Esophagus squamous epithelium (tissue), 5 donors: ENCODE measurements around the gene TLE5. TPM values are rescaled to one million over a fixed set of nuclear protein-coding genes. Genes with fewer than 3 reads are reported as not detected.

Experiments
- DNase-seq: peaks from one replicate; lab custom pipeline; 2025; lab: John Stamatoyannopoulos, UW
- H3K27ac ChIP-seq, 4 donors: fragments of 200-600 bp; sonication (generic); one replicate each; pipeline ENCODE4 v1.5.1; 2016 to 2019; ENCODE audit warnings: mild to moderate bottlenecking in 1 of 4
- H3K27me3 ChIP-seq, 4 donors: fragments of 200-600 bp; sonication (generic); 1 replicate in 3 of 4; 2 replicates in 1 of 4; pipeline versions ENCODE4 v1.5.1 to v1.6.0; 2017 to 2021; ENCODE audit warnings: antibody characterized with exemption in 1 of 4
- H3K36me3 ChIP-seq, 3 donors: fragments of 200-600 bp; sonication (generic); one replicate each; pipeline ENCODE4 v1.5.1; 2016 to 2019
- H3K4me1 ChIP-seq, 3 donors: fragments of 200-600 bp; sonication (generic); one replicate each; pipeline ENCODE4 v1.5.1; 2017 to 2019
- H3K4me3 ChIP-seq, 4 donors: fragments of 200-600 bp; sonication (generic); 1 replicate in 3 of 4; 2 replicates in 1 of 4; pipeline ENCODE4 v1.5.1; 2016 to 2019; ENCODE audit warnings: mild to moderate bottlenecking in 2 of 4, moderate library complexity in 1 of 4
- H3K9me3 ChIP-seq, 3 donors: fragments of 200-600 bp; sonication (generic); one replicate each; pipeline ENCODE4 v1.5.1; 2016 to 2019
- POLR2A ChIP-seq, 4 donors: fragments of 450-650 bp; IDR thresholded peaks; one replicate each; pipeline ENCODE4 v1.6.1; 2017; ENCODE audit warnings: antibody characterized with exemption in 4 of 4, mild to moderate bottlenecking in 4 of 4, moderate library complexity in 3 of 4
- WGBS, 2 donors: methylation state at CpG; one replicate each; pipeline ENCODE4 v1.1.5; 2018; 5-methylcytosine and 5-hydroxymethylcytosine counted together
- intact Hi-C: fragments of 100-400 bp; cut with DNase I; formaldehyde crosslinking; loops from one replicate; pipeline ENCODE4 v1.15.0; 2022
- total RNA-seq, 4 donors: library from RNA; depleted of rRNA; stranded (reverse); fragments of >200 nt; gene quantifications; one replicate each; pipeline ENCODE4 v1.1.0, GENCODE V29; 2016
- TF ChIP-seq, protein P1 (sequence below), 6 experiments: fragments of 450-650 bp in 4 of 6; fragments of 200-600 bp in 2 of 6; sonication (generic) in 2 of 6; IDR thresholded peaks; one replicate each; pipeline ENCODE4 v1.5.1; 2016 to 2019; ENCODE audit warnings: antibody characterized with exemption in 6 of 6, mild to moderate bottlenecking in 4 of 6, moderate library complexity in 4 of 6
- donor health status: DM: yes; HTN: yes; CAD: no.

Gene TLE5
- total RNA-seq, 4 donors from 2014 or later = 141 to 433 (median 298) TPM

DNA sequence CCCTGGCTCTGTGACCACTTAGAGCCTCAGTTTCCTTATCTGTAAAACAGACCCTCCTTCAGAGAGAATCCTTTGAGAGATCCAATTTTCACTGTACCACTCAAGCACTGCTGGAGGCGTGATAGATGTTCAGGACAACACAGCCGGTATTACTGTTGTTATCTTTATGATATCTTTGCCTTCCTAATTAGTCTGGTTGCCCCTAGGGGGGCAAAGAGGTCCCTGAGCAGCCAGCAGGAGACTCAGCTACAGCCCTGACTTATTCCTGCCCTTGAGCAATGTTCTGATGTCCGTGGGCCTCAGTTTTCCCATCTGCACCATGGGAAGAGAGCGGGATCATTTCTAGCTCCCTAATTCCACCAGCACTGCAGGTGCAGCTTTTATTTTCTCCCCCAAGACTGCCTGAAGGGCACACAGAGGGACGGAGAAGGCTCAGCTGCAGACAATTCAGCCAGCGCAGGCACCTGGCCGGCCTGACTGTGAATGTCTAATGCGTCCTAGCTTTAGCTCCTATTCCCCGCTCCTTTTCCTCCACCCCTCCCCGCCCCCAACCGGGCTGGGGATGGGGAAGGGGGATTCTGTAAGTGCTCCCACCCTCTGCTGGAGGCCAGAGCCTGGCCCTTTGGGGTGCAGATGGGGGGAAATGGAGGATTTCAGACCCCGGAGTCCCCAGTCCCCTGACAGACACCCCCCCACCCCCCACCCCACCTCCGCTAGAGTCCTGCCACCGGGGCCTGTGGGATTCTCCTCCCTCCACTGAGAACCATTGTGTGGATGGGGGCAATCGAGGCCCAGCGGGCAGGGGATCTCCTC, 16.2 kb downstream of the TLE5 start:
- no peak for DNase-seq
- Histone ChIP-seq H3K27ac (peak overlapping the region in 3 of 4 donors; percentile 85 to 92 (median 90)), H3K4me3 (peak overlapping the region in 1 of 4 donors; percentile 70), H3K36me3 (no peaks in the 10 kb centered on the region), H3K4me1 (peaks cover 15 to 49% (median 24%) of the 10 kb centered on the region in 3 donors), H3K9me3 (no peaks in the 10 kb centered on the region), H3K27me3 (peaks cover 0 to 3% (median 0%) of the 10 kb centered on the region in 4 donors)
- intact Hi-C loops = no loop called here
- TF ChIP-seq, protein P1, sequence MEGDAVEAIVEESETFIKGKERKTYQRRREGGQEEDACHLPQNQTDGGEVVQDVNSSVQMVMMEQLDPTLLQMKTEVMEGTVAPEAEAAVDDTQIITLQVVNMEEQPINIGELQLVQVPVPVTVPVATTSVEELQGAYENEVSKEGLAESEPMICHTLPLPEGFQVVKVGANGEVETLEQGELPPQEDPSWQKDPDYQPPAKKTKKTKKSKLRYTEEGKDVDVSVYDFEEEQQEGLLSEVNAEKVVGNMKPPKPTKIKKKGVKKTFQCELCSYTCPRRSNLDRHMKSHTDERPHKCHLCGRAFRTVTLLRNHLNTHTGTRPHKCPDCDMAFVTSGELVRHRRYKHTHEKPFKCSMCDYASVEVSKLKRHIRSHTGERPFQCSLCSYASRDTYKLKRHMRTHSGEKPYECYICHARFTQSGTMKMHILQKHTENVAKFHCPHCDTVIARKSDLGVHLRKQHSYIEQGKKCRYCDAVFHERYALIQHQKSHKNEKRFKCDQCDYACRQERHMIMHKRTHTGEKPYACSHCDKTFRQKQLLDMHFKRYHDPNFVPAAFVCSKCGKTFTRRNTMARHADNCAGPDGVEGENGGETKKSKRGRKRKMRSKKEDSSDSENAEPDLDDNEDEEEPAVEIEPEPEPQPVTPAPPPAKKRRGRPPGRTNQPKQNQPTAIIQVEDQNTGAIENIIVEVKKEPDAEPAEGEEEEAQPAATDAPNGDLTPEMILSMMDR (IDR thresholded peaks at IDR 0.05) = no peak
- no peak for TF ChIP-seq POLR2A (IDR thresholded peaks at IDR 0.05)
- 25 to 57% methylated on average over 5 to 7 of the region's 16 CpGs for WGBS, 2 donors

DNA sequence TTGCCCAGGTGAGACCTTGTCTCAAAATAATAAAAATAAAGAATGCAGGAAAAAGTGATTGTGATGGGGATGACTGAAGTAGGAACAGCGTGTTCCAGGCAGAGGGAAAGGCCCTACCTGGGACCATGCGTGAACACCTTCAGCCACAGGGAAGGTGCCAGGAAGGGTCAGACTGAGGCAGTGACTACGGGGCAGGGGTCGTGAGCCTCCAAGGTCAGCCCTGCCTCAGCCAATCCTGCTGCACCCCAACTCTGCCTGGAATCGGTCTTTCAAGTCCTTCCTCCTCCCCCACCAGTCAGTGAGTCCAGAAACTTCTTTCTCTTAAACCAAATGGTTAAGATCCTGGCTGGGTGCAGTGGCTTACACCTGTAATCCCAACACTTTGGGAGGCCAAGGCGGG, 17.1 kb downstream of the TLE5 start:
- Histone ChIP-seq H3K4me3 (no peak overlapping the region), H3K27me3 (peaks cover 0 to 3% (median 0%) of the 10 kb centered on the region in 4 donors), H3K27ac (peak overlapping the region in 1 of 4 donors; percentile 90), H3K4me1 (peaks cover 13 to 42% (median 21%) of the 10 kb centered on the region in 3 donors), H3K36me3 (no peaks in the 10 kb centered on the region), H3K9me3 (no peaks in the 10 kb centered on the region)
- no peak for TF ChIP-seq POLR2A (IDR thresholded peaks at IDR 0.05)
- TF ChIP-seq, protein P1 (IDR thresholded peaks at IDR 0.05) = no peak
- intact Hi-C loops = no loop called here
- DNase-seq = no peak
- 75 to 81% methylated on average over 4 to 5 of the region's 6 CpGs for WGBS, 2 donors

DNA sequence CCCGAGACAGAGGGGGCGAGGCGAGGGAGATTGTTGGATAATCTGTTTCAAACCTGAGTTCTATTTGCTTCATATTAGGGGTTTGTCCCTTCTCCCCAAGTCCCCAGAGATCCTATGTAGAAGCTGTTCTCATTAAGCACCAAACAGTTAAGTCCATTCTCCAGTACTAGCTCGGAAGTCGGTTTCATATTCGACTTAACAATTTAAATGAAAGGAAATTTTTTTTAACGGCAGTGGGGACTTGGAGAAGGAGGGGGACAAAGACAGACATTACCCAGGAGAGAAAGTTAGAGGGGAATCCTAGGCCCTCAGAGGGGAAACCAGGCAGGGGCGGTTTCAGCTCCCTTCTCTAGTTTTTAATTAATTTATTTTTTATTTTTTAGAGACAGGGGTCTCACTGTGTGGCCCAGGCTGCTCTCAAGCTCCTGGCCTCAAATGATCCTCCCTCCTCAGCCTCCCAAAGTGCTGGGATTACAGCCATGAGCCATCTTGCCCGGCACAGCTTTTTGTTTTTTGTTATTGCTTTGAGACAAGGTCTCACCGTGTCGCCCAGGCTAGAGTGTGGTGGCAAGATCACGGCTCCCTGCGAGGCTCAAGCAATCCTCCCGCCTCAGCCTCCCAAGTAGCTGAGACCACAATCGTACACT, 19.6 kb downstream of the TLE5 start:
- no peak for TF ChIP-seq POLR2A (IDR thresholded peaks at IDR 0.05)
- TF ChIP-seq, protein P1 (IDR thresholded peaks at IDR 0.05) = no peak
- peaks cover 0 to 3% (median 0%) of the 10 kb centered on the region in 4 donors for H3K27me3 ChIP-seq
- H3K36me3 ChIP-seq = no peaks in the 10 kb centered on the region
- intact Hi-C loops = no loop called here
- peak overlapping the region in 2 of 4 donors; percentile 9 to 42 for H3K27ac ChIP-seq
- WGBS, 2 donors = 25 to 36% methylated on average over 10 to 15 of the region's 15 CpGs
- DNase-seq = no peak
- H3K4me3 ChIP-seq = peak overlapping the region in 1 of 4 donors; percentile 10
- H3K4me1 ChIP-seq = peaks cover 8 to 35% (median 16%) of the 10 kb centered on the region in 3 donors
- H3K9me3 ChIP-seq = no peaks in the 10 kb centered on the region

DNA sequence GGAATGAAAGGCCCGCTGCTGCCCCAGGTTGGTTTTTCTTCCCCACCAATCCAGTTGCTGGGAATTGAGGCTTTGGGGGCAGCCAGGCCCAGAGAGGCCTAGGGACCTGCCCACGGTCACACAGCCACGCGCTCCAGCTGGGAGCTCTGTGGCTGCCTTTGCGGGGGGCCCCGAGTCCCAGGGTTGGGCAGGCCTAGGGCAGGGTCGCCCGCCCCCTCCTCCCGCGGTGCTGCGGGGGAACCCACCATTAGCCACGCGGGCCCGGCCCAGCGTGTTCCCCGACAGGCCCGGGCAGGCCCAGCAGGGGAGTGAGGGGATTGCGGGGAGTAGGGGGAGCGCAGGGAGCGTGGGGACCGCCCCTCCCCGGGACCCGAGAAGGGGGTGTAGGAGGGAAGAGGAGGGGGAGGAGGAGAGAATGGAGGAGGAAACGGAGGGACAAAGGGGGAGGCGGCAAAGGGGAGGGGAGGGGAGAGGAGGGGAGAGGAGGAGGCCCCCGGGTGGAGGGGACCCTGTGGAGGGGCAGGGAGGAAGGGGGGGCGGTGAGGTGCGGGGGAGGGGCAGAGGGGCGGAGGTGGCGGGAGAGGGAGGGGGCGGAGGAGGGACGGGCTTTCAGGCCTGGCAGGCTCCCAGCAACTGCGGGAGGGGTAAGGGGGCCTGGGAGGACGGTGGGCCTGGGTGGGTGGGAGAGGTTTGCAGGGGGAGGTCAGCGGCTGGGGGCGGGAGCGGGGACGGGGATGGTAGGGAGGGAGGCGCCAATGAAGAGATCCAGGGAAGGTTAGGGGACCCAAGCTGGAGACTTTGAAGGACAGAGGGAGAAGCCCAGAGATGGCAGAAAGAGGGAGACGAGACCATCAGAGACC, 20.3 kb downstream of the TLE5 start:
- WGBS, 2 donors = 19 to 30% methylated on average over 6 of the region's 40 CpGs
- no peak for DNase-seq

More for the DNA sequence above, 20.3 kb downstream of the TLE5 start:
- Histone ChIP-seq H3K27ac (peak overlapping the region in 2 of 4 donors; percentile 42 to 44), H3K4me3 (peak overlapping the region in 1 of 4 donors; percentile 10), H3K9me3 (no peaks in the 10 kb centered on the region), H3K27me3 (peaks cover 0 to 3% (median 0%) of the 10 kb centered on the region in 4 donors), H3K36me3 (no peaks in the 10 kb centered on the region), H3K4me1 (peaks cover 3 to 33% (median 9%) of the 10 kb centered on the region in 3 donors)
- TF ChIP-seq, protein P1 (IDR thresholded peaks at IDR 0.05) = no peak
- no peak for TF ChIP-seq POLR2A (IDR thresholded peaks at IDR 0.05)
- intact Hi-C loops = no loop called here
